WTC11 (cell line): Measurements from ENCODE around the gene UNC13D. TPM values are rescaled to one million over a fixed set of nuclear protein-coding genes. Genes with fewer than 3 reads are reported as not detected.

Source experiments
- AR ChIP-seq: fragments of 250-450 bp; sonication (Bioruptor Pico); IDR thresholded peaks from 2 replicates; pipeline ENCODE4 v1.9.0; 2021; ENCODE audit warnings: mild to moderate bottlenecking
- ARID4B ChIP-seq: sonication (generic); formaldehyde crosslinking; IDR thresholded peaks from 2 replicates; pipeline ENCODE4 v1.8.0; 2023; ENCODE audit warnings: missing genetic modification reagents, mild to moderate bottlenecking, borderline replicate concordance
- E2F5 ChIP-seq: sonication (generic); formaldehyde crosslinking; IDR thresholded peaks from 2 replicates; pipeline ENCODE4 v1.8.1; 2022; ENCODE audit warnings: mild to moderate bottlenecking, moderate library complexity, missing genetic modification reagents
- ERG ChIP-seq: fragments of 250-450 bp; sonication (Bioruptor Pico); IDR thresholded peaks from 2 replicates; pipeline ENCODE4 v1.8.0; 2021; ENCODE audit warnings: mild to moderate bottlenecking
- FOXP1 ChIP-seq: sonication (generic); formaldehyde crosslinking; IDR thresholded peaks from 2 replicates; pipeline ENCODE4 v1.8.0; 2022; ENCODE audit warnings: missing genetic modification reagents, mild to moderate bottlenecking, moderate library complexity, borderline replicate concordance
- HMGXB4 ChIP-seq: sonication (generic); formaldehyde crosslinking; IDR thresholded peaks from 2 replicates; pipeline ENCODE4 v1.8.1; 2023; ENCODE audit warnings: mild to moderate bottlenecking, moderate library complexity, missing genetic modification reagents
- OVOL2 ChIP-seq: fragments of 250-450 bp; sonication (Bioruptor Pico); IDR thresholded peaks from 2 replicates; pipeline ENCODE4 v1.9.0; 2021; ENCODE audit warnings: mild to moderate bottlenecking, borderline replicate concordance
- PRRX2 ChIP-seq: fragments of 250-450 bp; sonication (Bioruptor Pico); IDR thresholded peaks from 2 replicates; pipeline ENCODE4 v1.8.0; 2021; ENCODE audit warnings: mild to moderate bottlenecking
- USF2 ChIP-seq: sonication (generic); formaldehyde crosslinking; IDR thresholded peaks from 2 replicates; pipeline ENCODE4 v1.8.1; 2023; ENCODE audit warnings: mild to moderate bottlenecking, missing genetic modification reagents, moderate library complexity
- ZNF219 ChIP-seq: sonication (generic); formaldehyde crosslinking; IDR thresholded peaks from 2 replicates; pipeline ENCODE4 v1.8.0; 2023; ENCODE audit warnings: missing genetic modification reagents, mild to moderate bottlenecking, borderline replicate concordance
- total RNA-seq: library from RNA; stranded (reverse); gene quantifications from 3 replicates; pipeline ENCODE4 v1.2.3, GENCODE V29; 2021

UNC13D gene
- total RNA-seq, 1 experiment from 2014 or later: 13.1 TPM

- TF ChIP-seq OVOL2 (CRISPR knock-in tag) (peak; percentile 25; the same call in 1 of the 2 replicates), PRRX2 (CRISPR knock-in tag) (peak; percentile 13; the same call in 1 of the 2 replicates), ZNF219 (CRISPR knock-in tag) (peak; percentile 72; the same call in 1 of the 2 replicates), FOXP1 (peak; percentile 83; the same call in 1 of the 2 replicates), USF2 (CRISPR knock-in tag) (peak; percentile 74), E2F5 (CRISPR knock-in tag) (peak; percentile 95), ERG (CRISPR knock-in tag) (0 out of 2 replicates have a peak, but pooled peaks have one; percentile 28), AR (CRISPR knock-in tag) (peak; percentile 84; the same call in 1 of the 2 replicates), ARID4B (peak; percentile 68; the same call in 1 of the 2 replicates), HMGXB4 (CRISPR knock-in tag) (peak; percentile 63; the same call in 1 of the 2 replicates)
These were observed 59.0 kb downstream of the UNC13D start (continued) for GRCh38 chr17:75785016-75785890.
